IPS-18c (cell line): ENCODE measurements around the gene LAMC3.
"Not testable (repeated sequence)": the region's sequence is repeated elsewhere in the genome, so short reads cannot be mapped to it uniquely, and the experiment has no call there.

Experiments used
- H3K4me3 ChIP-seq: 2 replicates; pipeline ENCODE4 v1.7.0; 2013; ENCODE audit warnings: low read depth, mild to moderate bottlenecking, low read length, moderate library complexity; ENCODE audit not compliant: insufficient read depth
- H3K9me3 ChIP-seq: one replicate; pipeline ENCODE4 v1.6.1; 2013; ENCODE audit warnings: mild to moderate bottlenecking, low read length, moderate library complexity; ENCODE audit not compliant: control insufficient read depth, insufficient read depth

LAMC3 gene

DNA sequence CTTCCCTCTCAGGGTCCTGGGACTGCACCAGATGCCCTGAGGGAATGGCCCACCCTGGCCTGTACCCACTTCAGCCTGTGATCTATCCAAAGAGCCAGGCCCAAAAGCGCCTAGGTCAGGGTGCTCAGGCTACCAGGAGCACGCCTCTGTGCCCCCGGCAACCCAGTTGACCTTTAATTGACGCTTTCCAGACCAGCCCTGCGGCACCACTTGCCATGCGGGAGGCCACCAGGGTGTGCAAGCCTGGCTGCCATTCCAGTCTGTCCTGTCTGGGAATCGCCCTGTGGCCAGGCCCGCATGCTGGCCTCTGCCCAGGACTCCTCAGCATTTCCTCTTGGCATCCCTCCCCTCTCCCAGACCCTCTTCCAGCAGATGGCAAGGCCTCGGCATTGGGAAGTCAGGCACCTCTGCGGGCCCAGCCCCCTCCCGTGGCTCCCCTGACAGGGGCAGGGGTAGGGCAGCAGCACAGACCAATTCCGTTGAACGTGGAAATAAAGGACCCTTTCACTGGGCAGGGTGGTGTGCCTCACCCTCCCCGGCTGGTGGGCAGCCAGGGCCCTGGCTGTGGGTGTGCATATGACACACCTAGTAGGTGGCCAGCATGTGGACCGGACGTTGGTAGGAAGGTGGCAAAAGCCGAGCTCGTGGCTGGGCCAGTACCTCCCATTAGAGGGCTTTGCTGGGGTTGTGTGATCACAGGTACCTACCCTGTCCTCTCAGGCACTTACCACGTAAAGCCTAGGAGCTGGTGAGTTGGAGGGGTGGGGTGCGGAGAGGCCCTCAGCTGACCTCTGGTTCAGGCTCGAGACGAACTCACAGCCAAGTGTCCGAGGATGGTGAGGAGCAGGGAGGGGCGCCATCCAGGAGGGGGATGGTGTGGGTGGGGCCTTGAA is 83.8 kb downstream of the LAMC3 start:
- H3K4me3 ChIP-seq, result no peak overlapping the region

DNA sequence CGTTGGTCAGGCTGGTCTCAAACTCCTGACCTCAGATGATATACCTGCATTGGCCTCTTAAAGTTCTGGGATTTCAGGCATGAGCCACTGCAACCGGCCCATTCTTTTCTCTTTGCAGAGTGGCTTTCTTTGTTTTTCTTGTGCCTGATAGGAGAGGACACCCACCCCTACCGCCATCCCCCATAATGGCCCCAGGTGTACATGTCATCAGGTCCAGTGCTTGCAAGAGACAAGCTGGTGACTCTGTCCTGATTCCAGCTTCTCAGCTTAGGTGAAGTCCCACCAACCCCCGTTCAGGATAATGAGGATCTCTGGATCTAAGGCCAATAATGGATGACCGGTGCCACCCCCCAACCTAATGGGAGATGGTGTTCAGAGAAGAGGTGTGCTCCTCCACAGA is 85.0 kb downstream of the LAMC3 start:
- no peaks in the 10 kb centered on the region for H3K9me3 ChIP-seq
- no peak overlapping the region for H3K4me3 ChIP-seq

More for the DNA sequence above, 83.8 kb downstream of the LAMC3 start:
- H3K9me3 ChIP-seq, result no peaks in the 10 kb centered on the region

DNA sequence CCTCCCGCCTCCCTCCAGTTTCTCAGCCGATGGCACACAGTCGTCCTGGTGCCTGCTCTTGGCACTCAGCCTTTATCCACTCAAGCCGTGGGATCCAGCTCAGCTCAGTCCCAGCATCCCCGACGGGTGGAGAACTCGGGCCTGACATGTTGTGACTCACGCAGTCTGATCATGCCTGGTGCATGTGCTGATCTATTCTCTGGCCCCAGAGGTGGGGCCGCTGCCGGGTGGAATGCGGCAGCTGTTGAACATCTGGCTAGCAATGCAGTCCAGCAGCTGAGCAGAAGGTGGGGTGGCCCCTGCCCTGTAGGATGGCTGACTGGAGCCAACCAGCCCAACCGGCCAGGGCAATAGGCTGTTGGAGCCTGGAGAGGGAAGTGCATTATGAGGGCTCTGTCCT is 85.6 kb downstream of the LAMC3 start:
- Histone ChIP-seq H3K4me3 (no peak overlapping the region; the same call in 1 of the 2 replicates), H3K9me3 (no peaks in the 10 kb centered on the region)

DNA sequence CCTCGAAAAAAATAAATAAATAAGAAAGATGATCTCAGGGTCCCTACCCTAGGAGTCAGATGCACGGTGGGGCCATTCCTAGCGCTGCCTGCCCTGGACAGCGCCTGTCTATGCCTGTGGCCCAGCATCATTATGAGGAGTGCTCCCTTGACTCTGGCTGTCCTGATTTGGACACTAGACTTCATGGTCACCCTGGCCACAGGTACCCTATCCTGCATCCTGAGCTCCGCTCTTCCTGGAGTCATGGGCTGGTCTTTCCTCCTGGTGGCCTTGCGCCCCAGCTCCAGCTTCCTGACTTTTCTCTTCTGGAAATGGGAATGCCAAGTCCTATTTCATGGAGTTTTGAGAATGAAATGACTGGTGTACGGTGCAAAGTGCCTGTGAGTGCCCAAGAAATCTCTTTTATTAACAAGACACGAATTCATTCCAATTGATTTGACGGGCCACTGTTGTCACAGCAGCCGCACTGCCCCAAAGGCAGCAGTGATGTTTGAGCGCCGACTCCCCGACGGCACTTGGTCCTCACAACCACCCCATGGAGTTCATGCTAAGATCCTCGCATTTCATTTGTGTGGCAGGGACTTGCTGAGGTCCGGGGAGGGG is 86.8 kb downstream of the LAMC3 start:
- H3K4me3 ChIP-seq, result peak overlapping the region; percentile 44; the same call in 1 of the 2 replicates
- no peaks in the 10 kb centered on the region for H3K9me3 ChIP-seq

DNA sequence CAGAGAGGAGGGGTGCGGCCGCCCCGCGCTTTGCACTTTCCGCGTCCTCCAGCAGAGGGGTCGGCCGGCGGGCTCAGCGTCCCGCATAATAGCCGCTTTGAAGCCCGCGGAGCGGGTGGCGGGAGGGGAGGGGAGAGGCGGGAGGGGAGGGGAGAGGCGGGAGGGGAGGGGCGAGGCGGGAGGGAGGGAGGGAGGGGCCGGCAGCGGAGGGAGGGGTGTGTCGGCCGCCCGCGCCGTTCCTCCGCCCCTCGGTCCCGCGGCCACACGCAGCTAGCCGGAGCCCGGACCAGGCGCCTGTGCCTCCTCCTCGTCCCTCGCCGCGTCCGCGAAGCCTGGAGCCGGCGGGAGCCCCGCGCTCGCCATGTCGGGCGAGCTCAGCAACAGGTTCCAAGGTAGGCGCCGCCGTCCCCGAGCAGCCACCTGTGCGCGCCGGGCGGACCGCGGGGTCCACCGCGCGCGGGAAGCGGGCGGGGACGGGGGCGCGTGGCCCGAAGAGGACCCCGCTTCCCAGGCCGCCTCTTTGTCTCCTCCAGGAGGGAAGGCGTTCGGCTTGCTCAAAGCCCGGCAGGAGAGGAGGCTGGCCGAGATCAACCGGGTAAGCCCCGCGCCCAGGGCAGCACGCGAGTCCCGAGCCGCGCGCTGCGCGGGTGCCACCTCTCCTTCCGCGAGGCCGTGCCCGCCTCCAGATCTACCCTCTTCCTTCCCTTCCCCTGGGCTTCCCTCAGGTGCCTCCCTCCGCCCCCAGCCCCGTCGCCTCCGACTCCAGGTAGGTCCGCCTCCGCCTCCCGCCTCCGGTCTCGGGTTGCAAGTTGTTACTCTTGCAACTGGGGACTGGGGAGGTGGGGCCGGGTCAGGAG is 87.5 kb downstream of the LAMC3 start, which contains the start of gene AIF1L:
TSS of gene AIF1L (plus strand) at position 263 of the 857 bp plus-strand sequence. CDS start at position 362, 99 bp downstream.
- Histone ChIP-seq H3K9me3 (no peaks in the 10 kb centered on the region), H3K4me3 (peak within 1 kb of the TSS; percentile 92)

DNA sequence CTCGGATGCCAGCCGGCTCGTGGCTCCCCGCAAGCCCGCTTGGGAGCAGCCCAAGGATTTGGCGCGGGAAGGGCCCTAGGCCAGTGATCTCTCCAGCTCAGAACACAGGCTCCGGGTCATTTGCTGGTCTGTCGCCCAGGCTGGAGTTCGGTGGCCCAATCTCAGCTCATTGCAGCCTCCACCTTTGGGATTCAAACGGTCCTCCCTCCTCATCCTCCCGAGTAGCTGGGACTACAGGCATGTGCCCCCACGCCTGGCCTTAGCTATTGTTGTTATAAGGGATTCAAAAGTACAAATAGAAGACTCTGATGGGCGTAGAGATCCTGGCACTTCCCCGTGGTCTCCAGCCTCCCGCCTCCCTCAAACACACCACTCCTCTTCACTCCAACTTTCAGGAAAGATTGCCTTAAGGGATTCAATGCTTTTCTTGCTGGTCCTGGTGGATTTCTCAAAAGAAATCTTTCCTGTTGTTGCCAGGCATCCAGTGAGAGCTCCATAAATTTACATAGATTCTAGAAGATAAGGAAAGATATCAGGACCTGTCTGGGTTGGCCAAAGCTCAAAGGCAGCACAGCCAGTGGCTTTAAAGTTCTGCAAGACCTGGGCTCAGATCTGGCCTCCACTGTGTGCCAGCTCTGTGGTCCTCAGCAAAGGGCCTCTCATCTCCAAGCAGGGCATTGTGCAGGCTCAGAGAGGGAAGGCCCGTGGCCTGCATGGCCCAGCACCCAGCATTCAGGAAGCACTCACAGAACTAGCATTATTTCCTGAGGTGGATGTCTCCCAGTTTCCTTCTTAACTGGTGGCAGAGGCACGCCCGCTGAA is 88.4 kb downstream of the LAMC3 start:
- peak overlapping the region; percentile 92 for H3K4me3 ChIP-seq
- no peaks in the 10 kb centered on the region for H3K9me3 ChIP-seq

DNA sequence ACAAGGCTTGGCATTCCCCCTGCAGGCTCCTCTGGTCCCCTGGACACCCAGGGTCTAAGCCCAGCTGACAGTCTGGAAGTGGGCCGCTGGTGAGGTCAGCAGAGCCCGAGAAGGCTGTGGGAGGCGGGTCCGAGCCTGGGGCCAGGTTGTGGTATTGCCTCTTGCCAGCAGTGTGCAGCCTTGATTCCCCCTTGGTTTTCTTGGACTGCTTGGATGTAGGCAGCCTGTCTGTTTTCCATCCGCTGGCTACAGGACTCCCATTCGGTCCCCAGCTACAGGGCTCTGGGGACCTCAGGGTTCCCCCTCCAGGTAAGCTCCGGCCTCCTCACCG is 88.9 kb downstream of the LAMC3 start:
- H3K4me3 ChIP-seq, result no peak overlapping the region; the same call in 1 of the 2 replicates
- H3K9me3 ChIP-seq, result no peaks in the 10 kb centered on the region

DNA sequence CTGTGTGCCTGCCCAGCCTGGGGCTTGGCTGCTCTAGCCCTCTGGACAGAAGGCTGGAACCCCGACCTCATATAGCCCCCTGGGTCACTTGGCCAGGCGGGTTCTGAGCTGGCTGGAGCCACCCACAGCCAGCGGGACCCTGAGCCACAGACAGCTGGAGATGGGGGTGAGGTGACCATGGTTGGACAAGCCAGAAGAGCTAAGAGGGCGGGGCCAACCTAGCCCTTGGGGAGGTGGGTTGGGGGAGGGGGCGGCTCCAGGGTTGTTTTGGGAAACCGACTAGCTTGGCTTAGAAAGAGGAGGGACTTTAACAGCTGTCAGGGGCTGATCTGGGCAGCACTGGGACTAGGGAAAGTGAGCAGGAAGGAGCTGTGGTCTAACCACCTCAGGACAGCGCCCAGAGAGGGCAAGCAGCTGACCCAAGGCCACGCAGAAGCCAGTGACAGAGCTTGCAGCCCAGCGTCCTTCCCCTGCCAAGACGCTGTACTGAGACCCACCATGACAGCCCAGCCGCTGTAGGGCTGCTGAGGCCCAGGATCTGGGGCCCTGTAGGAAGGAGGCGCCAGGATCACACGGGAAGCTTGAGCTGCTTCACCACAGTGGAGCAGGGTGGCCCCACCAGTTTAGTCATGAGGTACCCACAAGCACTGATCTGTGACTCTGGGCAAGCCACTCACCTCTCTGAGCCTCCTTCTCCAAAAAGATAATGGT is 89.6 kb downstream of the LAMC3 start:
- Histone ChIP-seq H3K9me3 (no peaks in the 10 kb centered on the region), H3K4me3 (no peak overlapping the region)

DNA sequence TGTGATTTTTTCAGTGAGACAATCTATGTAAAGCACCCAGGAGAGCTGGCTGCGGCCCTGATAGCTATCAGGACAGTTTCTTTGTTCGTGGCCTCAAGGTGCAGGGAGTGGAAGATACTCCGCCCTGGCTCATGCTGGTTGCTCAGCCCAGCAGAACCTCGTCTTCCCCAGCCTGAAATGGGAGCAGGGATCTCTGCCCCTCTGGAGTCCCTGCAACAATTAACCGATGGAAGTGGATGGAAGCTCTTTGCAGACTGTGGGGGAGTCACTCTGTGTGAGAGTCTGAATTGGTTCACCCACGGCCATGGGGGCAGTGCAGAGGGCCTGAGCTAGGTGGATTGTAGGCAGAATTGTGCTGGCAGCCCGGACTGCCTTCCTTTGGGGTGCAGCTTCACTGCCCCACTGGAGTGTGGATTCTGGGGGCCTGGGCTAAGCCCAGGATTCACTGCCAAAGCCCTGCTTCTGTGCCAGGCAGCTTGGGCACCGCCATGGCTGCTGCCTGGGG is 90.2 kb downstream of the LAMC3 start:
- Histone ChIP-seq H3K9me3 (no peaks in the 10 kb centered on the region), H3K4me3 (no peak overlapping the region)

DNA sequence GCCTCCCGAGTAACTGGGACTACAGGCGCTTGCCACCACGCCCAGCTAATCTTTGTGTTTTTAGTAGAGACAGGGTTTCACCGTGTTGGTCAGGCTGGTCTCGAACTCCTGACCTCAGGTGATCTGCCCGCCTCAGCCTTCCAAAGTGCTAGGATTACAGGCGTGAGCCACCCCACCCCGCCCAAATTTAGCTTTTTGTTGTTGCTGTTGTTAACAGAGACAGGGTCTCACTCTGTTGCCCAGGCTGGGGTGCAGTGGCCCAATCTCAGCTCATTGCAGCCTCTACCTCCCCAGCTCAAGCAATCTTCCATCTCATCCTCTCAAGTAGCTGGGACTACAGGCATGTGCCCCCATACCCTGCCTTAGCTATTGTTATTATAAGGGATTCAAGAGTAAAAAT is 90.9 kb downstream of the LAMC3 start:
- H3K4me3 ChIP-seq, H3K9me3 ChIP-seq: not testable (repeated sequence)

DNA sequence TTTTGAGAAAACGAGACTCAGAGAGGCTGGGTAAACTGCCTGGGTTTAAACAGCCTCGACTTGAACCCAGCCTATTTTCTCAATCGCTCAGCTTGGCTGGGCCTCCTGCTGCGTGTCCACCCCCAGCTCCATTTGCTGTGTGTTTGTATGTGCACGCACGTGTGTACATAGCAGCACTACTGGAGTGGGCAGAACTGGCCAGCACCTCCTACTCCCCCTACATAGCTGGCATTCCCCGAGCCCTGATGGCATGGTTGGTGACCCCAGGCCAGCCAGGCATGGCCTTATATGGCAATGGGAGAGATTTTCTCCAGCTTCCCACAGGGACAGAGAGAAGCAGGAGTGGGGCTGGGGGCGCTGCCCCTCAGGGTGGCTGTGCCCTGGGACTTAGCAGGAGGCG is 91.5 kb downstream of the LAMC3 start:
- no peaks in the 10 kb centered on the region for H3K9me3 ChIP-seq
- H3K4me3 ChIP-seq, result no peak overlapping the region; the same call in 1 of the 2 replicates

DNA sequence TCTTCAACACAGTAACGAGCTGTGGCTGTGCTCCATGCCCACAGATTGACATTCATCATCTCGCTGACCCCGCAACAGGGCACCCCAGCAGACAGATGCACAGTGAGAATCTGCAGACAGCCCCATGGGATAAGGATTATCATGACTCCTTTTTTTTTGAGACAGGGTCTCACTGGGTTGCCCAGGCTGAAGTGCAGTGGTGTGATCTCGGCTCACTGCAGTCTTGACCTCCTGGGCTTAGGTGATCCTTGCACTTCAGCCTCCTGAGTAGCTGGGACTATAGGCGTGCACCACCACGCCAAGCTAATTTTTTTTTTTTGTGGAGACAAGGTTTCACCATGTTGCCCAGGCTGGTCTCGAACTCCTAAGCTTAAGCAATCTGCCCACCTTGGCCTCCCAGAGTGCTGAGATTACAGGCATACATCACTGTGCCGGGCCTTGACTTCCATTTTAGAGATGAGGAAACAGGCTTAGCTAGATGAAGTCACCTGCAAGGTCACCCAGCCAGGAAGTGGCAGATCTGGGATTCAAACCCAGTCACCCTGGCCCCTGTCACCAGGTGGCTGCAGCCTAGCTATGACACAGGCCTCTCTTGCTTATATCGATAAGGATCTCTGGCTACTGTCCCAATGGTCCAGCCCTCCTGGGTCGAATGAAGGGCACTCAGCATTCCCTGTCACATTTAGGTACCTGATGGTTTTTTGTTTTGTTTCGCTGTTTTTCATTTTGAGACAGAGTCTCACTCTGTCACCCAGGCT is 92.4 kb downstream of the LAMC3 start:
- no peaks in the 10 kb centered on the region for H3K9me3 ChIP-seq

DNA sequence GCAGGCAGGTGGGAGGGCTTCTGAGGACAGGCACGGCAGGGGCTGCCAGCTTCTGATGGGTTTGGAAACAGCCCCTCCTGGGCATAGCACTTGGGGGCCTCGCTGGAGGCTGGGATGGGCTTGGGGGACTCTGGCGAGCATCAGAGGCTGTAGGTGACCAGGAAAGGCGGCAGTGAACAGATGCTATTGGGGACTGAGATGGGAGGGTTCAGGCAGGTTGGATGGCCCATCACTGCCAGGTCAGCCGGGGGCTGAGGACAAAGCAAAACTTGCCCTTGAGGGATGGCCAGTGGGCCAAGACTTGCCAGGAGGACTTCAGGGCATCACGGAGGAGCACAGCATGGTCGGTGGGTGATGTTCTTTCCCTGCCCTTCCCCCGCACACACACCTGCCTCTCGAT is 94.0 kb downstream of the LAMC3 start:
- Histone ChIP-seq H3K9me3 (no peaks in the 10 kb centered on the region), H3K4me3 (no peak overlapping the region)

More for the DNA sequence above, 92.4 kb downstream of the LAMC3 start:
- H3K4me3 ChIP-seq, result no peak overlapping the region

DNA sequence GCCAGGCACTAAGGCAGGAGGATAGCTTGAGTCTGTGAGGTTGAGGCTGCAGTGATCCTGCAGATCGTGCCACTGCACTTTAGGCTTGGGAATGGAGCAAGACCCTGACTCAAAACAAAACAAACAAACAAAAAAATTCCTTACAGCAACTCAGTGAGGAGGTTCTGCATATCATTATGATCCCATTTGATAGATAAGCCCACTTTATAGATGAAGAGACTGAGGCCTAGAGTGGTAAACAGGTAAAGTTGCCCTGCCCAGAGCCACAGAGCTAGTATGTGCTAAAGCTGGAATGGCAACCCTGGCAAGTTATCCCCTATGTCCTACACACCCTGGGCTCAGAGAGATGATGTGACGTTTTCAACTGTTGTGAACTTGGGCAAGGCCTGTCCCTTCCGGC is 94.6 kb downstream of the LAMC3 start:
- Histone ChIP-seq H3K4me3 (no peak overlapping the region), H3K9me3 (no peaks in the 10 kb centered on the region)

DNA sequence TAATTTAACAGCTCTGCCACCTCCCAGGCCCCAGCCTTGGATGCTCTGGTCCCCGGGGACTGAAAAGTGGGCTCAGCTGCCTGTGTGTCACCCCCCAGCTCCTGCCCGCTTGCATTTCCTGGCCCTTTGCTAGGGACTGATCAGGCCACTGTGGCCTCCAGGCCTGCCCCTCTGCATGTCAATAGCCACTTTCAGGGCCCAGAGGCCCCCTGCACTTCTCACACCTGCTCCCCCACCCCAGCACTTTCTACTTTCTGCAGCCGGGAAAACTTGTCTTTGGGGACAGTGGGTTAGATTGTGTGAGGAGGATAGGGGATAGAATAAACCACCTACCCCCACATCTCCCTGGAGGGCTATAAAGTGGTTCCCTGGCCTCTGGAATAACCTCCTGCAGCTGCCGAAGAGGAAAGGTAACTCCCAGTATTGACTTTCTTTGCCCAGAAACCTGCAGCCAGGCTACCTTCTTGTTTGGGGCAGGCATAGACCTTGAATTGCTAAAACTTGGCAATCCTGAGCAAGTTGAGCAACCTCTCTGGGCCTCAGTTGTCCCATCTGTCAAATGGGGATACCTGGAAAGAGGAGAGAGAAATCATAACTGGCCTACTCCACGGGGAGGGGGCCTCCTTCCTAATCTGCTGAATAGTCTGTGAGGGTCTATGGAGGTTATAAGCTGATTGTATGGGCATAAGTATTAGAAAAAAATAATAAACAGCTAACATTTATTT is 95.2 kb downstream of the LAMC3 start:
- Histone ChIP-seq H3K4me3 (no peak overlapping the region), H3K9me3 (no peaks in the 10 kb centered on the region)
